ENCODE data around the gene MYL4. TPM values are rescaled to one million over a fixed set of nuclear protein-coding genes. Genes with fewer than 3 reads are reported as not detected.

The MYL4 gene
- total and polyA plus RNA-seq, 8 donors, result 0.20 to 5.7 (median 1.7) TPM; not detected in 3

- no peaks in the 10 kb centered on the region for H3K36me3 ChIP-seq
- whole genome bisulfite sequencing, 5 donors, result 91 to 100% (median 98%) methylated on average over 2 of the region's 2 CpGs
Observed at GRCh38 chr17:47242648-47243047, 33.5 kb downstream of the MYL4 start.

GRCh38 chr17:47243737-47244598 is 34.8 kb downstream of the MYL4 start:
- no peak for DNase-seq
- Histone ChIP-seq H3K9me3 (no peaks in the 10 kb centered on the region), H3K27ac (no peak overlapping the region), H3K4me3 (no peak overlapping the region), H3K36me3 (no peaks in the 10 kb centered on the region), H3K4me1 (peaks cover 6 to 21% (median 12%) of the 10 kb centered on the region in 4 donors), H3K27me3 (no peaks in the 10 kb centered on the region)
- TF ChIP-seq POLR2AphosphoS5 (IDR thresholded peaks at IDR 0.05), result no peak
- no peak for TF ChIP-seq CTCF (IDR thresholded peaks at IDR 0.05)
- no peak for TF ChIP-seq POLR2A (IDR thresholded peaks at IDR 0.05)
- TF ChIP-seq EP300 (IDR thresholded peaks at IDR 0.05), result no peak
- intact Hi-C loops (cut with DNase I; ENCODE audit: low total_unique reads), result no loop called here
- 79 to 86% (median 84%) methylated on average over 8 to 9 of the region's 9 CpGs for WGBS, 5 donors

More at GRCh38 chr17:47242648-47243047, 33.5 kb downstream of the MYL4 start:
- Histone ChIP-seq H3K4me1 (peaks cover 6 to 21% (median 12%) of the 10 kb centered on the region in 4 donors), H3K27me3 (no peaks in the 10 kb centered on the region), H3K9me3 (no peaks in the 10 kb centered on the region), H3K4me3 (no peak overlapping the region), H3K27ac (no peak overlapping the region)
- TF ChIP-seq POLR2AphosphoS5 (IDR thresholded peaks at IDR 0.05), result no peak
- TF ChIP-seq EP300 (IDR thresholded peaks at IDR 0.05), result no peak
- TF ChIP-seq POLR2A (IDR thresholded peaks at IDR 0.05), result no peak
- intact Hi-C loops (cut with DNase I; ENCODE audit: low total_unique reads), result no loop called here
- no peak for DNase-seq

GRCh38 chr17:47244697-47245096 is 35.5 kb downstream of the MYL4 start:
- no peaks in the 10 kb centered on the region for H3K36me3 ChIP-seq
- WGBS, 5 donors, result 80 to 90% (median 88%) methylated on average over 1 to 2 of the region's 2 CpGs
- H3K4me1 ChIP-seq, result peaks cover 3 to 14% (median 8%) of the 10 kb centered on the region in 4 donors
- no peaks in the 10 kb centered on the region for H3K9me3 ChIP-seq
- TF ChIP-seq POLR2AphosphoS5 (IDR thresholded peaks at IDR 0.05) (no peak), POLR2A (IDR thresholded peaks at IDR 0.05) (no peak), CTCF (IDR thresholded peaks at IDR 0.05) (no peak), EP300 (IDR thresholded peaks at IDR 0.05) (no peak)
- no peaks in the 10 kb centered on the region for H3K27me3 ChIP-seq
- no peak overlapping the region for H3K4me3 ChIP-seq
- DNase-seq, result peak in 1 of 2 donors; percentile 66
- no peak overlapping the region for H3K27ac ChIP-seq
- intact Hi-C loops (cut with DNase I; ENCODE audit: low total_unique reads), result no loop called here

- Histone ChIP-seq H3K27me3 (no peaks in the 10 kb centered on the region), H3K27ac (no peak overlapping the region), H3K9me3 (no peaks in the 10 kb centered on the region), H3K4me1 (no peaks in the 10 kb centered on the region), H3K4me3 (no peak overlapping the region), H3K36me3 (no peaks in the 10 kb centered on the region)
- intact Hi-C loops (cut with DNase I; ENCODE audit: low total_unique reads), result no loop called here
- DNase-seq, result peak in 1 of 2 donors; percentile 39
- TF ChIP-seq POLR2AphosphoS5 (IDR thresholded peaks at IDR 0.05) (no peak), EP300 (IDR thresholded peaks at IDR 0.05) (no peak), CTCF (IDR thresholded peaks at IDR 0.05) (no peak), POLR2A (IDR thresholded peaks at IDR 0.05) (no peak)
- 59 to 81% (median 67%) methylated on average over 2 of the region's 2 CpGs for WGBS, 5 donors
Observed at GRCh38 chr17:47246120-47246519, 37.0 kb downstream of the MYL4 start.

GRCh38 chr17:47250855-47251254 is 41.7 kb downstream of the MYL4 start:
- intact Hi-C loops (cut with DNase I; ENCODE audit: low total_unique reads), result no loop called here
- H3K27me3 ChIP-seq, result peaks cover 0 to 28% (median 9%) of the 10 kb centered on the region in 3 donors
- WGBS, 5 donors, result 80 to 95% (median 93%) methylated on average over 2 of the region's 2 CpGs
- no peaks in the 10 kb centered on the region for H3K36me3 ChIP-seq
- TF ChIP-seq POLR2A (IDR thresholded peaks at IDR 0.05) (no peak), CTCF (IDR thresholded peaks at IDR 0.05) (no peak), POLR2AphosphoS5 (IDR thresholded peaks at IDR 0.05) (no peak)
- no peak for DNase-seq
- H3K9me3 ChIP-seq, result no peaks in the 10 kb centered on the region
- peaks cover 5 to 24% (median 17%) of the 10 kb centered on the region in 4 donors for H3K4me1 ChIP-seq
- no peak overlapping the region for H3K4me3 ChIP-seq
- no peak overlapping the region for H3K27ac ChIP-seq

Data from stomach (tissue), 9 donors.